HCT116 (cell line): ENCODE data around the gene LRIT3. TPM values are rescaled to one million over a fixed set of nuclear protein-coding genes. Genes with fewer than 3 reads are reported as not detected.
A peak's percentile ranks its signal among the peaks of the same experiment; 100 is the strongest.

Experiments used
- ATAC-seq: fragments of 200-7000 bp; cut with Tn5 transposase; 2 replicates; pipeline ENCODE4 v1.9.1; 2020; ENCODE audit warnings: mild to moderate bottlenecking, moderate library complexity
- BruUV-seq: library from RNA; stranded (reverse); fragments of 400-500 nt; replicated peaks from 2 replicates; lab custom pipeline; 2021; lab: Mats Ljungman, UMichigan
- CTCF ChIA-PET: fragments of 300-600 bp; sonication (Branson Sonifier 250); formaldehyde crosslinking; loops from one replicate; lab custom pipeline; 2021; ENCODE audit warnings: antibody characterized with exemption; lab: Charles Lee
- POLR2A ChIA-PET: fragments of 300-600, 350-600 bp; sonication (Branson Sonifier 250); formaldehyde crosslinking; loops from one replicate; lab custom pipeline; 2021; ENCODE audit warnings: antibody characterized with exemption; lab: Charles Lee
- RAD21 ChIA-PET, 2 experiments: fragments of 300-600 bp; sonication (Branson Sonifier 250); formaldehyde crosslinking; loops; one replicate each; lab custom pipeline; 2023; ENCODE audit warnings: low total read pairs in 2 of 2; ENCODE audit not compliant: uncharacterized antibody in 2 of 2, unreplicated experiment in 2 of 2, low non-redundant PET in 1 of 2; lab: Charles Lee
- DNase-seq: peaks from one replicate; pipeline ENCODE4 v3.0.0-alpha.2; 2010; ENCODE audit warnings: low read depth, low spot score
- H2AFZ ChIP-seq: fragments of 200-600 bp; shearing (Covaris generic), sonication (generic); 2 replicates; pipeline ENCODE4 v1.6.1; 2017; ENCODE audit warnings: low read depth, mixed run types, mixed read lengths, antibody characterized with exemption, low read length; ENCODE audit not compliant: poor library complexity, severe bottlenecking
- H3K27ac ChIP-seq: 2 replicates; pipeline ENCODE4 v1.5.1; 2012; ENCODE audit warnings: low read depth, low read length
- H3K27me3 ChIP-seq: fragments of 200-600 bp; sonication (generic); 2 replicates; pipeline ENCODE4 v1.6.1; 2016; ENCODE audit warnings: mixed run types, low read length, mixed read lengths; ENCODE audit not compliant: insufficient read depth
- H3K36me3 ChIP-seq, 2 experiments: fragments of 200-500 bp in 1 of 2; fragments of 200-600 bp in 1 of 2; sonication (Bioruptor generic) in 1 of 2; sonication (generic) in 1 of 2; 2 replicates each; pipeline versions ENCODE4 v1.5.1 to v1.6.1; 2014 to 2016; ENCODE audit warnings: low read length in 2 of 2, inconsistent platforms in 1 of 2, mixed read lengths in 1 of 2, mixed run types in 1 of 2; ENCODE audit not compliant: insufficient read depth in 2 of 2, control insufficient read depth in 1 of 2
- H3K4me1 ChIP-seq, 2 experiments: fragments of 200-600 bp in 1 of 2; sonication (generic) in 1 of 2; 2 replicates each; pipeline versions ENCODE4 v1.5.1 to v1.6.1; 2012 to 2017; ENCODE audit warnings: low read length in 2 of 2, inconsistent platforms in 1 of 2, mild to moderate bottlenecking in 1 of 2, mixed read lengths in 1 of 2, mixed run types in 1 of 2, moderate library complexity in 1 of 2; ENCODE audit not compliant: insufficient read depth in 2 of 2, control insufficient read depth in 1 of 2
- H3K4me2 ChIP-seq: fragments of 200-600 bp; sonication (generic); 2 replicates; pipeline ENCODE4 v1.6.1; 2017; ENCODE audit warnings: mixed run types, low read length, mixed read lengths
- H3K4me3 ChIP-seq, 2 experiments: fragments of 200-600 bp in 1 of 2; sonication (generic) in 1 of 2; replicated peaks in 1 of 2; 2 replicates each; pipeline ENCODE4 v1.5.1; 2011 to 2016; ENCODE audit warnings: low read length in 2 of 2, control low read depth in 1 of 2, low read depth in 1 of 2, mild to moderate bottlenecking in 1 of 2, mixed read lengths in 1 of 2, mixed run types in 1 of 2
- H3K79me2 ChIP-seq: fragments of 200-600 bp; sonication (generic); 2 replicates; pipeline ENCODE4 v1.6.1; 2017; ENCODE audit warnings: mild to moderate bottlenecking, mixed run types, low read length, moderate library complexity, mixed read lengths; ENCODE audit not compliant: insufficient read depth
- H3K9ac ChIP-seq: fragments of 200-600 bp; sonication (generic); 2 replicates; pipeline ENCODE4 v1.6.1; 2016; ENCODE audit warnings: low read length, mixed read lengths
- H3K9me2 ChIP-seq: fragments of 200-600 bp; sonication (generic), shearing (Covaris generic); 2 replicates; pipeline ENCODE4 v1.6.1; 2017; ENCODE audit warnings: mixed run types, mild to moderate bottlenecking, moderate library complexity; ENCODE audit not compliant: insufficient read depth
- H3K9me3 ChIP-seq, 2 experiments: fragments of 200-500 bp in 1 of 2; fragments of 200-600 bp in 1 of 2; sonication (Bioruptor generic) in 1 of 2; sonication (generic) in 1 of 2; 2 replicates each; pipeline ENCODE4 v1.6.1; 2014 to 2017; ENCODE audit warnings: low read length in 2 of 2, mixed read lengths in 2 of 2, inconsistent platforms in 1 of 2, low read depth in 1 of 2, mild to moderate bottlenecking in 1 of 2, mixed run types in 1 of 2, moderate library complexity in 1 of 2; ENCODE audit not compliant: control insufficient read depth in 1 of 2, insufficient read depth in 1 of 2
- H4K20me1 ChIP-seq: fragments of 200-600 bp; sonication (generic), shearing (Covaris generic); 2 replicates; pipeline ENCODE4 v1.6.1; 2017; ENCODE audit warnings: mixed run types, mild to moderate bottlenecking, moderate library complexity; ENCODE audit not compliant: insufficient read depth
- ATF3 ChIP-seq: IDR thresholded peaks from 2 replicates; pipeline ENCODE4 v1.6.1; 2012
- CBX3 ChIP-seq: IDR thresholded peaks from 2 replicates; pipeline ENCODE4 v1.6.1; 2012; ENCODE audit warnings: low read depth
- CEBPB ChIP-seq: IDR thresholded peaks from 2 replicates; pipeline ENCODE4 v1.6.1; 2012; ENCODE audit warnings: low read depth
- EGR1 ChIP-seq: IDR thresholded peaks from 2 replicates; pipeline ENCODE4 v1.6.1; 2012; ENCODE audit warnings: low read depth
- ELF1 ChIP-seq: IDR thresholded peaks from 2 replicates; pipeline ENCODE4 v1.6.1; 2012; ENCODE audit warnings: low read depth, borderline replicate concordance
- EZH2phosphoT487 ChIP-seq: fragments of 200-600 bp; IDR thresholded peaks from 2 replicates; pipeline ENCODE4 v1.6.1; 2018; ENCODE audit warnings: antibody characterized with exemption, borderline replicate concordance
- FOSL1 ChIP-seq: IDR thresholded peaks from 2 replicates; pipeline ENCODE4 v1.6.1; 2012; ENCODE audit warnings: low read depth
- POLR2A ChIP-seq: IDR thresholded peaks from 2 replicates; pipeline ENCODE4 v1.7.0; 2011; ENCODE audit warnings: borderline replicate concordance; ENCODE audit not compliant: insufficient read depth, insufficient read length; ENCODE audit errors: extremely low read depth
- POLR2AphosphoS5 ChIP-seq: IDR thresholded peaks from 2 replicates; pipeline ENCODE4 v1.6.1; 2011; ENCODE audit warnings: mild to moderate bottlenecking, low read depth, low read length, moderate library complexity
- RAD21 ChIP-seq: IDR thresholded peaks from 2 replicates; pipeline ENCODE4 v1.6.1; 2012; ENCODE audit warnings: low read depth, mild to moderate bottlenecking
- SIN3A ChIP-seq: IDR thresholded peaks from 2 replicates; pipeline ENCODE4 v1.6.1; 2012; ENCODE audit warnings: low read depth
- SRF ChIP-seq: IDR thresholded peaks from 2 replicates; pipeline ENCODE4 v1.6.1; 2012; ENCODE audit warnings: low read depth
- YY1 ChIP-seq: IDR thresholded peaks from 2 replicates; pipeline ENCODE4 v1.6.1; 2011; ENCODE audit warnings: low read length, low read depth, moderate library complexity, mild to moderate bottlenecking; ENCODE audit not compliant: insufficient replicate concordance; ENCODE audit errors: extremely low read depth
- ZFX ChIP-seq: fragments of 450-650 bp; IDR thresholded peaks from 2 replicates; pipeline ENCODE4 v1.6.1; 2017
- ZNF274 ChIP-seq: fragments of 200-500 bp; sonication (Bioruptor generic); IDR thresholded peaks from 2 replicates; pipeline ENCODE4 v1.6.1; 2014; ENCODE audit warnings: mild to moderate bottlenecking, low read depth, low read length, inconsistent platforms
- intact Hi-C: fragments of 100-400 bp; cut with micrococcal nuclease; formaldehyde crosslinking; loops from 2 replicates; pipeline ENCODE4 v1.10.0; 2022
- total RNA-seq: library from RNA; stranded (reverse); gene quantifications from one replicate; pipeline ENCODE4 v1.2.1, GENCODE V29; 2021; ENCODE audit not compliant: unreplicated experiment
- TF ChIP-seq, protein P1 (sequence below): IDR thresholded peaks from 2 replicates; pipeline ENCODE4 v1.6.1; 2012
- TF ChIP-seq, protein P2 (sequence below): IDR thresholded peaks from 2 replicates; pipeline ENCODE4 v1.6.1; 2011; ENCODE audit warnings: mild to moderate bottlenecking, low read length, moderate library complexity; ENCODE audit not compliant: insufficient replicate concordance; ENCODE audit errors: extremely low read depth

LRIT3 gene
- total RNA-seq, 1 experiment from 2014 or later = 0.47 TPM

- no TSS peak for BruUV-seq
- no peak overlapping the region for H3K9ac ChIP-seq
- H3K79me2 ChIP-seq = no peaks in the 10 kb centered on the region
- H3K36me3 ChIP-seq = no peaks in the 10 kb centered on the region
- DNase-seq = no peak
- POLR2A ChIA-PET = no interaction called here
- RAD21 ChIA-PET = no interaction called here
- no peak overlapping the region for H3K4me2 ChIP-seq
- no peak overlapping the region for H3K27ac ChIP-seq
- H3K27me3 ChIP-seq = no peaks in the 10 kb centered on the region
- no peak overlapping the region for H2AFZ ChIP-seq
- no peak overlapping the region for H3K4me3 ChIP-seq
- CTCF ChIA-PET = no interaction called here
- H3K9me3 ChIP-seq = no peaks in the 10 kb centered on the region; a peak in 1 of 4 replicates
- intact Hi-C loops = no loop called here
- no peaks in the 10 kb centered on the region for H3K4me1 ChIP-seq
- H4K20me1 ChIP-seq = no peaks in the 10 kb centered on the region
- no peak for TF ChIP-seq YY1
- TF ChIP-seq SIN3A = no peak
- TF ChIP-seq POLR2AphosphoS5 = no peak
- TF ChIP-seq ZFX = no peak
- no peak for TF ChIP-seq ELF1
- no peak for TF ChIP-seq POLR2A
- TF ChIP-seq, protein P1, sequence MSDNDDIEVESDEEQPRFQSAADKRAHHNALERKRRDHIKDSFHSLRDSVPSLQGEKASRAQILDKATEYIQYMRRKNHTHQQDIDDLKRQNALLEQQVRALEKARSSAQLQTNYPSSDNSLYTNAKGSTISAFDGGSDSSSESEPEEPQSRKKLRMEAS = no peak
- no peak for TF ChIP-seq ATF3
- TF ChIP-seq RAD21 = no peak
- no peak for TF ChIP-seq CBX3
- TF ChIP-seq SRF = no peak
- no peak for TF ChIP-seq FOSL1
- TF ChIP-seq CEBPB = no peak
- no peak for TF ChIP-seq EGR1
- TF ChIP-seq ZNF274 = no peak
- no peak for TF ChIP-seq EZH2phosphoT487
- TF ChIP-seq, protein P2, sequence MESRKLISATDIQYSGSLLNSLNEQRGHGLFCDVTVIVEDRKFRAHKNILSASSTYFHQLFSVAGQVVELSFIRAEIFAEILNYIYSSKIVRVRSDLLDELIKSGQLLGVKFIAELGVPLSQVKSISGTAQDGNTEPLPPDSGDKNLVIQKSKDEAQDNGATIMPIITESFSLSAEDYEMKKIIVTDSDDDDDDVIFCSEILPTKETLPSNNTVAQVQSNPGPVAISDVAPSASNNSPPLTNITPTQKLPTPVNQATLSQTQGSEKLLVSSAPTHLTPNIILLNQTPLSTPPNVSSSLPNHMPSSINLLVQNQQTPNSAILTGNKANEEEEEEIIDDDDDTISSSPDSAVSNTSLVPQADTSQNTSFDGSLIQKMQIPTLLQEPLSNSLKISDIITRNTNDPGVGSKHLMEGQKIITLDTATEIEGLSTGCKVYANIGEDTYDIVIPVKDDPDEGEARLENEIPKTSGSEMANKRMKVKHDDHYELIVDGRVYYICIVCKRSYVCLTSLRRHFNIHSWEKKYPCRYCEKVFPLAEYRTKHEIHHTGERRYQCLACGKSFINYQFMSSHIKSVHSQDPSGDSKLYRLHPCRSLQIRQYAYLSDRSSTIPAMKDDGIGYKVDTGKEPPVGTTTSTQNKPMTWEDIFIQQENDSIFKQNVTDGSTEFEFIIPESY = no peak
- ATAC-seq = 0 out of 2 replicates have a peak, but pooled peaks have one; percentile 54
- no peaks in the 10 kb centered on the region for H3K9me2 ChIP-seq
Measured at GRCh38 chr4:109864134-109864533, 16.2 kb downstream of the LRIT3 start.
